ENCODE results near the gene PLEKHA7.

DNA sequence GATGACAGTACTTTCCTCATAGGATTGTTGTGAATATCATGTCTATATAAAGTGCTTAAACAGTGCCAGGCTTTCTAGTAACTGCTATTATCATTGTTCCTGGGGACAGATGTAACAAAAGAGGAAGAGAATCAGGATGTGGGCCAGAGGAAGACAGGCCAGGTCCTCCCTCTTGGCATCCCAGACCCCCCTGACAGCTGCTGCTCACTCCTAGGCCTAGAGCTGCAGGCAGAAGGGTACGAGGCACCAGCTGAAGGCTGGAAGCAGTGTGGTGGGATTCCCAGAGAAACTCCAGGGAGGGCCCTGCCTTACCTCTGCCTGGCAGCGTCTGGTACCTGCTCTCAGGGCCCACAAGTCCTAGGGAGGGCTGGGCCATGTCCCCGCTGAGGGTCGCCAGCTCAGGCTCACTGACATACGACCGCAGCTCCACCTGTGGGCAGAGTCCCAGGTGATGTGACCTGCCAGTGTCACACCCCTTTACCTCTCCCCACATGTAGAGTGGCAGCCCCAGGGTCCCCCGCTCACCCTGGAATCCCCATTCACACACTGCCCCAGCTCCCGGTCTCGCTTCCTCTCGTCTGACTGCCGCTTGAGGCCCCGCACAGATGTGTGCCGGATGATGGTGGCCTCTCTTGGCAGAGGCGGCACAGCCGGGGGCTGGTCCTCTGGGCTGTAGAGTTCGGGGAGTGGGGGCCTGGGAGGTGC, 223.6 kb downstream of the PLEKHA7 start:
- TF ChIP-seq, protein P1, sequence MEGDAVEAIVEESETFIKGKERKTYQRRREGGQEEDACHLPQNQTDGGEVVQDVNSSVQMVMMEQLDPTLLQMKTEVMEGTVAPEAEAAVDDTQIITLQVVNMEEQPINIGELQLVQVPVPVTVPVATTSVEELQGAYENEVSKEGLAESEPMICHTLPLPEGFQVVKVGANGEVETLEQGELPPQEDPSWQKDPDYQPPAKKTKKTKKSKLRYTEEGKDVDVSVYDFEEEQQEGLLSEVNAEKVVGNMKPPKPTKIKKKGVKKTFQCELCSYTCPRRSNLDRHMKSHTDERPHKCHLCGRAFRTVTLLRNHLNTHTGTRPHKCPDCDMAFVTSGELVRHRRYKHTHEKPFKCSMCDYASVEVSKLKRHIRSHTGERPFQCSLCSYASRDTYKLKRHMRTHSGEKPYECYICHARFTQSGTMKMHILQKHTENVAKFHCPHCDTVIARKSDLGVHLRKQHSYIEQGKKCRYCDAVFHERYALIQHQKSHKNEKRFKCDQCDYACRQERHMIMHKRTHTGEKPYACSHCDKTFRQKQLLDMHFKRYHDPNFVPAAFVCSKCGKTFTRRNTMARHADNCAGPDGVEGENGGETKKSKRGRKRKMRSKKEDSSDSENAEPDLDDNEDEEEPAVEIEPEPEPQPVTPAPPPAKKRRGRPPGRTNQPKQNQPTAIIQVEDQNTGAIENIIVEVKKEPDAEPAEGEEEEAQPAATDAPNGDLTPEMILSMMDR (IDR thresholded peaks at IDR 0.05), result no peak
- TF ChIP-seq POLR2A (IDR thresholded peaks at IDR 0.05), result no peak

Data from right lobe of liver (tissue), 4 donors.